ENCODE measurements around the gene NRXN3.

Gene NRXN3

DNA sequence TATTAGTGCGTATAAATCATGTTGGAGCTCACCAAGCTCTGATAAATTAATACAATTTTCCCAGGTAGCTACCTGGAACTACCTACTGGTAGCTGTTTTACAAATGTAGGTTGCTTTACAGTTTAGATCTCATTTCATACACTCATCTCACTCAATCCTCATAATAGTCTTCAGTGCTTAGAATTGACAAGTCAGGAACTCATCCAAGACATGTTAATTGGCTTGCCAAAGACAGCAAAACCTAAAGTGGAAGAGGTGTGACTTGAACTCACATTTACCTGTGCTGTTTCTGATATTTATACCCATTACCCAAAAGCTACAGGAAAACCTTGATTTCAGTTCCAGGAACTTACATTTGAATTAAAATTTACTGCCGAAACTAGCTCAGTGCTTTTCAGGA is 1744.4 kb downstream of the NRXN3 start:
- DNase-seq (no peak), ATAC-seq (no peak)

DNA sequence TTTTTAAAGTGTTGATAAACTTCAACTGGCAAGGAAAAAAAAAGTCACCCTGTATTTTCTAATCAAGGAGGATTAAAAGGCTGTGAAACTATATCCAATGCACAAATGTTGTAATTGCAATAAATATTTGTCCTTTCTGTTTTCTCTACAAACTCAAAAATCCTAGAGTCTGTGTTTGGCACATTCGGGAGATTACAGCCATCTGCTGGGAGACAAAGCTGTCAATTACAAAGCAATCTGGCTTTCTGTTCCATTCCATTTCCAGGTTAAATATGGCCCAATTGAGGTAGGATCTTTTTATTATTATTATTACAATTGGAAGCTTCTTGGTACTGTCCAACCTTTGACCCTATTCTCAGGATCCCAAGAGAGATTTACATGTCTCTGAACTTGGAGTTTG is 1745.2 kb downstream of the NRXN3 start:
- ATAC-seq = no peak

DNA sequence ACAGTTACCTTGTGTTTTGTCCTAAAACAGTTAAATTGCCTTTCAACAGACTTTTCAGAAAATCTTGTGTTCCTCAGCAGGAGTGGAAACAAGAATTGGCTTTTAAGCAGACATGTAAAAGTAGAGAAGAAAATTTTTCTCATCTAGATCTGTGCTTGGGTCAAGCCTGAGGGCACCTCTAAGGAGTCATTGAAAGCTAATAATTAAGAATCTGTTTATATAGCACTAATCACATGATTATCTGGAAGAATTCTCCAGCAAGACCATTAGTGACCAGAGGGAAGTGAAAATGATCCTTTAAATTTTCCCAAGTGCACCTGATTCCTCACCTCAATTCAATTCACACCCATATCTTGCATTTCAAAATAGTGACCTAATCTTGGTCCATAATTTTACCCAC is 1746.1 kb downstream of the NRXN3 start:
- DNase-seq (no peak), ATAC-seq (no peak)

More for the DNA sequence above, 1745.2 kb downstream of the NRXN3 start:
- no peak for DNase-seq

DNA sequence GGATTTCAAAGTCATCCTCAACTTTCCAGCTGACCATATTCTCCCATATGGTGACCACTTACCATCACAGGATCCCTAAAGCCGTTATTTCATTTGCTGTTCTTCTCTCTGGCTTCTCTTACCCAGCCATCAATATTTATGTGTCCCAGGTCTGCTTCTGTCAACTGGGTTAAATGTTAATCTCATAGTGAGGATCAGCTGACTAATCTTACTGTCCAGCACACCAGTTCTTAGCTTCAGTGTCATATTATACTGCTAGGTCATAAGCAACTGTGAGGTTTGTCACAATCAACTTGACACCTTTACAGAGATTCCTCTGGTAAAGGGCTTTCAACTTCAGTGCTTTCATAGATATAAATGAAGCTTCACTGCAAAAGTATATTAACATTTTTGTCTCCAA is 1746.7 kb downstream of the NRXN3 start:
- DNase-seq = no peak
- no peak for ATAC-seq

Measured in stimulated activated naive CD8-positive, alpha-beta T cell treated with anti-CD3 and anti-CD28 coated beads, Interleukin-15, Interleukin-2, amounts not matched to agents 100 U/mL and 50 U/mL, for 24 hours (primary cell).